NCI-H2227 (cell line): ENCODE data around the gene SPAG9.

Experiments
- DNase-seq: peaks from one replicate; lab custom pipeline; 2025; ENCODE audit not compliant: unreplicated experiment; lab: John Stamatoyannopoulos, UW

SPAG9 gene

DNA sequence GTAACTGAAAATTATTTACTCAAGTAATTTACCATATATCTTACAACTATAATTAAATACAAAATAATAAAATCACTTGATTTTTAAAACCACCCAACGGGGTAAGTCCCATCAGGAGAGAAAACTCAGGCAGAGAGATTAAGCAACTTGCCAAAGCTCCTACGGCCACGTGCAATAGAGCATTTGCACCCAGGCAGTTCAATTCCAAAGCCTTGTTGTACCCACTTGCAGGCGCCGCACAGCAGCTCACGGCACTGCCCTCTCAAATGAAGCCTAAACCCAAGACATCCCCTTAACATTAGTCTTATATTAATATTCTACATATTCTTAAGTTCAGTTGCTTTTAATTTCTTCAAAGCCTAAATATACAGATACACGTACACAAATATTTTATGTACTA lies 75.7 kb downstream of the SPAG9 start:
- no peak for DNase-seq

DNA sequence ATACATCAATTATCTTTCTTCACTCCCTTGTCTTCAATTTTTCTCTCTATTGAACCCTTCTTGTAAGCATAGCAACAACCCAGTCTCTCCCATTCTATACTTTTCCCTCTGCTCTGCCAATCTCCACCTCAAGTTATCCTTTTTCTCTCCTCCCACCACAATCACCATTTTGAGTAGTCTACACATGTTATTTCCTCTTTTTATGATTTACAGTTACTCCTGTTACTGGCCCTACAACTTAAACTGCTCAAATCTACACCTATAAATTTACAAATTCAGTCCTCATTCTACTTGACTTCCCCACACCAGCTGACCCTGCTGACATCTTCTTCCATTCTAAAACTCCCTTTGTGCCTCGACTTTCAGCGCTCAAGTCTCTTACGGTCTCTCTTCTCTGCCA lies 84.6 kb downstream of the SPAG9 start:
- no peak for DNase-seq

DNA sequence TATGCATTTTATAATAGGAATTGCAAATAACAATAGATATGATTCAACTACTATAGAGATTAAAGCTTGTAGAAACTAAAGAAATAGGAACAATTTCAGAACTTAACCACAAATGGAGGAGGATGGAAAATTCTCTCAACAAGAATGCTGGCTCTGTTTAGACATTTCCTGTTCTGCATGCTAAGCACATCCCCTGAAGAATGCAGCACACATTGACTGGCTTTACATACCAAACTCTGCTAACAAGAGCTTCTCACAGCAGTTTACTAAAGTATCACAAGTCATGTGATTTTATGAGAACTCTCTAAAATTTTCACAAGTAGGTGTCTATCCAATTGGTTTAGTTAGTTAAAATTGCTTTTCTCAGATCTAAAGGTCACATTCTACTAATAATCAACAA lies 85.2 kb downstream of the SPAG9 start:
- no peak for DNase-seq

DNA sequence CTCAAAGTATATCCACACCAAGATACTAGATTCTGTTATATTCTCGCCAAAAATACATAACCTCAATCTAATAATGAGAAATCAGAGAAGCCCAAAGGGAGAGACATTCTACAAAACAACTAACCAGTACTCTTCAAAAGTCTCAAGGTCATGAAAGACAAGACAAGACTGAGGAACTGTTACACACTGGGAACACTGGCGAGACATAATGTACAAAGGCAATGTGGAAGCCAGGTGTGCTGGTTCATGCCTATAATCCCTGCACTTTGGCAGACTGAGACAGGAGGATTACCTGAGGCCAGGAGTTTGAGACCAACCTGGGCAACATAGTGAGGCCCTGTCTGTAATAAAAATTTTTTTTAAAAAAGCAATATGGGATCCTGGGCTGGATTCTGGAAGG lies 85.9 kb downstream of the SPAG9 start:
- DNase-seq = no peak

GRCh38 chr17:51032850-51033249 lies 87.8 kb downstream of the SPAG9 start:
- DNase-seq = no peak

- no peak for DNase-seq
Measured at GRCh38 chr17:51029568-51030463, 90.9 kb downstream of the SPAG9 start.

- no peak for DNase-seq
Measured at GRCh38 chr17:51029142-51029541, 91.5 kb downstream of the SPAG9 start.

GRCh38 chr17:51028176-51028863 lies 92.3 kb downstream of the SPAG9 start:
- DNase-seq = no peak

DNA sequence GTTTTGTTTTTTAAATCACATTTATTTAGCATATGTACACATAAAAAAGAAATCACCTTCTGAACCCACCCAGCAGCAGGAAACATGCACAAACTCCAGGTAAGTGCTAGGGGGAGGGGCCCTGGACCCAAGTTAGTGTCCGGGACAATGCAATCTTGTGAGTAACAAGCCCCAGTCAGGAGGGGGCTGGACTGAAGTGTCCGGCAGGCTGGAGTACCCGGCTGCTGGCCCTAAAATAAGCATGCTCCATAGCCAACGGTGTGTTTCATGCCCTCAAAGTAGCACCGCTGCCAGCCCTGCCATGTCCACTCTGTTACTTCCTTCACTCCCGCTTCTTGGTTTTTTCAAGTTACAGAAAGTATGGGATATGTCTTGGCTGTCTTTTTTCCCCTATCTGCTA lies 102.1 kb downstream of the SPAG9 start:
- no peak for DNase-seq

DNA sequence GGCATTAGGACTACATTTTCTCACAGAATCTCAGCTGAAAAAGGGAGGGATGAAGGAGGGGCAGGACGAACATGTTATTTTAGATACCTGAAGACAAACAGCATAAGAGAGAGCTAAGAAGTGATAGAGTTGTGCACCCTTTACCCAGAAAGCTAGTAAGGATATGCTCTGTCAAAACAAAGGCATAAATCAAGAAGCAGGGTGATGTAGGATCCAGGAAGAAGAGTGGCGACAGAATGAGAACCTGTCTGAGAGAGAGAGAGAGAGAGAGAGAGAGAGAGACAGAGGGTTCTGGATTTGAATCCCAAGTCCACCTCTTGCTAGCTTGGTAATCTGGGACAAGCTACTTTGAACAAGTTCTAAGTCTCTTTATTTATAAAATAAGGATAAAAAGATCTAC lies 103.4 kb downstream of the SPAG9 start:
- DNase-seq = no peak

- no peak for DNase-seq
Measured at GRCh38 chr17:51016099-51016498, 104.6 kb downstream of the SPAG9 start.

GRCh38 chr17:51015145-51015558 lies 105.5 kb downstream of the SPAG9 start:
- DNase-seq = no peak

GRCh38 chr17:51014129-51014528 lies 106.5 kb downstream of the SPAG9 start:
- no peak for DNase-seq

DNA sequence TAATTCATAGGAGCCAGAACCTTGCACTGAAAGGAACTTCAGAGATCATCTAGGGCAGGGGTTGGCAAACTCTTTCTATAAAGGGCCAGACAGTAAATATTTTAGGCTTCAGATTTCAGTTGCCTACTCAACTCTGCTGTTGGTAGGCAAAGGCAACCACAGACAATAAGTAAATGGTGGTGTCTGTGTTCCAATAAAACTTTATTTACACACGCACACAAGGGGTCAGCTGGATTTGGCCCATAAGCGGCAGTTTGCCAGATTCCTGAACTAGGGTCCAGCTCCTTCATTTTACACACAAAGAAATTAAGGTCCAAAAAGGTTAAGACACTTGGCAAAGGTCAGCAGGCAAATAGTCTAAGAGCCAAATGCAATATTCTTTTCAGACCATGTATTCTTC lies 107.3 kb downstream of the SPAG9 start:
- no peak for DNase-seq

GRCh38 chr17:51012538-51012937 lies 108.1 kb downstream of the SPAG9 start:
- no peak for DNase-seq

GRCh38 chr17:51010173-51010675 lies 110.4 kb downstream of the SPAG9 start:
- DNase-seq = no peak

GRCh38 chr17:51006601-51007000 lies 114.1 kb downstream of the SPAG9 start:
- no peak for DNase-seq

DNA sequence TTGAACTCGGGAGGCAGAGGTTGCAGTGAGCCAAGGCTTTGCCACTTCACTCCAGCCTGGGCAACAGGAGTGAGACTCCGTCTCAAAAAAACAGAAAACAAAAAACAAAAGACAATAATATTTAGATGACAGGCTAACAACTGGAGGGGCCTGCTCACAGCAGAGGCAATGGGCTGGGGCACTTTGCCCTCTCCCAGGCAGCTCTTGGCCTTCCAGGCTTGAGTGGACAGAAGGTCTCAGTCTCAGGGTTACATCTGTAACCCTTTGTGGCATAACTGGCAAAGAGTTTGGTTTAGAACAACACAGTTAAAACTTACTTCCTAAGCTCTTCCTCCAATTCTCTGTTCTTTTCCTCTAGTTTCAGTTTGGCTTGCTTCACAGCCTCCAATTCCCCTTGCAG lies 114.9 kb downstream of the SPAG9 start:
- no peak for DNase-seq

DNA sequence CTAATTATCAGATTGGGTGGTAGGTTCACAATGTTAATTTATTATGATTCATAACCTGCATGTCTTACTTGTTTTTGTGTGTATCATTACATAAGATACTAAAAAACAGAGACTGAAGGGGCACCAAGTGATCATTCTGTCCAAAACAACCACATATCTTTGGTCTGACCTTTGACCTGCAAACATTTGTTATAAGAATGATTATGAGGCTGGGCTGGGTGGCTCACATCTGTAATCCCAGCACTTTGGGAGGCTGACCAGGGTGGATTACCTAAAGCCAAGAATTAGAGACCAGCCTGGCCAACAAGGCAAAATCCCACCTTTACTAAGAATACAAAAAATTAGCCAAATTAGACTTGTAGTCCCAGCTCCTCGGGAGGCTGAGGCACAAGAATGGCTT lies 116.4 kb downstream of the SPAG9 start:
- DNase-seq = no peak

DNA sequence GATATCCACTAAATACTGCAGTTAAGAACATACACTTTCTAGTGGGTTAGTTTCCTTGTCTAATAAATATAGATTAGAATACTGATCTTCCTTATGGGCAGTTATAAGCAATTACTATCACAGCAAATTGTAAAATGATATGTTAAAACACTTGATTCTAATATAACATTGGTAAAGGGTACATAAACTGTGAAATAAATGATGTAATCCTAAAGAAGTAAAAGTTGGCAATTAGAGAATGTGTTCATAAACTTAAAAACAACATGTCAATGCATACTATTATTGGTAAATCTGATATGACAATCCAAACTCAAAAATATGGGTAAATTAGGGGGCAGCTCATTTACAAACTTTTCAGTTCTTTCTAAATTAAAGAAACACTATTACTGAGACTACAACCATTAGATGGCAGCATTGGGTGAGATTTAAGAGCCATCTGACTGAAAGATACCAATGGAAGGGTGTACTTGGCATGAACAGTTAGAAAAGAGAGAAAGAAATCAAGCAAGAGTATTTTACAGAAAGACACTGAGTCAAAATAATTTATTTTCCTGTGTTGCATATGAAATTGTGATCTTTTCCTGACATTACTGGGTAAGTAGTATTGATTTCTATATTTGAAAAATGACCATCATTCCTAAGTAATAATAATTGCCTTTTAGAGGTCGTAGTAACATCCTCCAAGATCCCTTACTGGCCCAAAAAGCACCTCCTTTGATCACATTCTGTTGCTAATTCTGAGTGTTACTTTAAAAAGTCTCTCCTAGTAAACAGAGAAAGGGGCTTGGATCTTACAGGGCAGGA lies 119.6 kb downstream of the SPAG9 start:
- peak; percentile 56 for DNase-seq

DNA sequence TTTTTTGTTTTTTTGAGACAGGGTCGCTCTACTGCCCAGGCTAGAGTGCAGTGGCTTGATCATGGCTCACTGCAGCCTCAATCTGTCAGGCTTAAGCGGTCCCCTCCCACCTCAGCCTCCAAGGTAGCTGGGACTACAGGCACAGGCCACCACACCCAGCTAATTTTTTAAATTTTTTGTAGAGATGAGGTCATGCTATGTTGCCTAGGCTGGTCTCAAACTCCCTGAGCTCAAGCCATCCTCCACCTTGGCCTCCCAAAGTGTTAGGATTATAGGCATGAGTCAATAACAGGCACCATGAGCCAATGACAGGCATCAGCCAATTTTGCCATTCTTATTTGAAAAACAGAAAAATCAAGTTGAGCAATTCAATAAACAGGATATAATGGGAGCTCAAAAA lies 125.0 kb downstream of the SPAG9 start:
- no peak for DNase-seq
